ENCODE measurements around the gene CBARP.
"Not testable (repeated sequence)": the region's sequence is repeated elsewhere in the genome, so short reads cannot be mapped to it uniquely, and the experiment has no call there.

Gene CBARP

DNA sequence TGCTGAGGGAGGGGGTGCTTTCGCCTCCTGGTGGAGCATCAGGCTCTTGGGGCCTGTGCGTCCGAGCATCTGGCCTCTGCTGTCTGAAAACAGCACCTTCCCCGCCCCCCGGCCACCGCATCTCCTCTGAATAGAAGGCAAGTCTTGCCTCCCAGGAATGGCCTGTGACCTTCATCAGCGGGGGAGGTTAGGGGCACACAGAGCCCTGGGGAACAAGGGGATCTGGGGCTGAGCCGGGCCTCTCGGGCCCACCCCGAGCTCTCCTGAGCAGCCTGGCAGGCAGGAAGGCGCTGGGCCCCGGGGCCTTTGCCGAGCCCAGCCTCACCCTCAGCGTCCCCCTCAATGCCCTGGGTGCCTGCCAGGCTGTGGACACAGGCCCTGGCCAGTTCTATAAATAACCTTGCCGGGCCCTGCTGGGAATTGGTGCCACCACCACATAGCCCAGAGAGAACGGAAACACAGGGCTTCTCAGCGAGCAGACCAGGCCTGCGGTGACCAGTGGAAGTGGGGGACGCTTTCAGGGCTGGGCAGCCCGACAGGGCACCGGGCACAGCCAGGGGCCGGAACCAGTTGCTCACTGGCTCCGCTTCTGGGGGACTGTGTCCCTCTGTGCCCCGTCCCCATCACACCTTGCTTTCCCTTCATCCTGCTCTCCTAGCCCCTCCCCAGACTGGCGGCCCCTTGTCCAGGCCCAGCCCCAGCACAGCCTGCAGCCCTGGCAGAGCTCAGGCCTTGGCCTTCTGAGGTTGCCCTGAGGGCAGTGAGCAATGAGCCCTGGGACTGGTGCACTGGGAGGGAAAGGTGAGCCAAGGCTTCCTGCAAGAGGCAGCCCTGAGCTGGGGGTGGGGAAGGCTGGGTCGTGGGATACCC lies 22.7 kb downstream of the CBARP start:
- DNase-seq (ENCODE audit: extremely low read depth in 1 of 2, low read depth in 1 of 2), result no peak

DNA sequence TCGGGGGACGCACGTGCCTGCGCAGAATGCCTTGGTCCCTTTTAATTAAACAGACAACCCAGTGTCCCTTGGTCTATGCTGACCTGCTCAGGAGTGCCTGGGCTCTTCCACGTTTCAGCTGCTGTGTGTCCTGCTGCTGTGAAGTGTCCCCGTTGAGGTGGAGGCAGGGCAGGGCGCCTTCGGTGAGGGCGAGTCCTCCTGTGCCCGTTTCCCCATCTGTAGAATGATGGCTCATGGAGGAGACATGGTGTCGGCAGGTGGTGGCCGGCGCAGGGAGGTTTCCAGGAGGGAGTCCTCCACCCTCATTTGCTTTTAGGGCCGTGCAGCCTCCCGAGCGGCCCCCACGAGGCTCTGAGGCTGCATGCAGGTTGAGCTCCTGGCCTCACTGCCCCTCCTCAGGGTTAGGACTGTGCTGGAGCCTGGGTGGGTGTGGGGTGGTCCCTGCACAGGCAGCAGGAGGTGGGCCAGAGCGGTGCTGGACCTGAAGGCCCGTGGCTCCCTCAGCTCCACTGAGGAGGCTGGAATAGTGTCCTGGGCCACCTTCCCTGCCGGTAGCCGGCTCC lies 23.4 kb downstream of the CBARP start:
- no peak for DNase-seq (ENCODE audit: extremely low read depth in 1 of 2, low read depth in 1 of 2)

- no peak for DNase-seq (ENCODE audit: extremely low read depth in 1 of 2, low read depth in 1 of 2)
Observed at GRCh38 chr19:1213391-1214286, 24.2 kb downstream of the CBARP start.

DNA sequence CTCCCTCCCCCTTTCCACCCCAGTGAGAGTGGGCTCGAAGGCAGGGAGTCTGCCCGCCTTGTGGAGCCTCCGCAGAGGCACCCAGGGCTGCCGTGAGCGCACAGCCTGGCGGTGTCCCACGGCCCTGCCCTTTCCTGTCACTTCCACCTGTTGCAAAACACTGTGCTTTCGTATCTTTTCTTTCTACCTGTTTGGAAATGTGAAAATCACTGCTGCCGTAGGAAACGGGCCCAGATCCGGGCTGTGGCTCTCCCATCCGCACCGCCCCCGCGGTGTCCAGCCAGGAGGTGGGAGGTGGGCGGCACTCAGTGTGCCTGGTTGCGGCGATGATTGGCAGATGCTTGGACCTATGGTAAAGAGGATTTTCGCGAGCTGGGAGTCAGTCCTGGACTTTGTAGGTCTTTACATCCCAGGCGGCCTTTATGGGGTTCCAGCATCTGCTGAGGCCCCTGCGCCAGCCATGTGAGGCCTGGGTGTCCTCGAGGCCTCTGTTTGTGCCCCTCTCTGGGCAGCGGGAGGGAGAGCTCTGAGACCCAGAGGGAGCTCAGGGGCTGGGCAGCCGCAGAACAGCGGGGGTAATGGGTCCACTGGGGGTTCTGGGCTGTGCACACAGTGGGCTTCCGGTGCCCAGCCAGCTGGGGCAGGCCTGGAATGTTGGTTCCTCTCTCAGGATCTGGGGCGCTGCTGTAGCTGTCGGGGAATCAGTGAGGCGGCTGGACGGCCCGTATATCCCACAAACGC lies 26.1 kb downstream of the CBARP start:
- DNase-seq (ENCODE audit: extremely low read depth in 1 of 2, low read depth in 1 of 2), result no peak

DNA sequence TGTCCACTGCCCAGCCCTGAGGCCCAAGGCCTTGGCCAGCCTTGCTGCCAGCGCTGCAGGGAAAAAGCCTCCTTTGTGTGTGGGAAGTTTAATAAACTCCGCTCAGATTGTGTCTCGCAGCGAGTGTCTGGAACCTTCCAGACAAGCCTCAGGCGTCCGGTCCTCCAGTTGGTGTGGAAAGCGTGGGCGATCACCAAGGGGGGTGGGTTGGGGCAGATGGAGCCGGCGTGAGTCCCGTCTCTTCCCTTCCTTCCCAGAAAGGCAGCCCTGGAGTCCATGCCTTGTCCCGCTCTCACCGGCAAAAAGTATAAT lies 27.6 kb downstream of the CBARP start:
- DNase-seq (ENCODE audit: extremely low read depth in 1 of 2, low read depth in 1 of 2), result no peak

DNA sequence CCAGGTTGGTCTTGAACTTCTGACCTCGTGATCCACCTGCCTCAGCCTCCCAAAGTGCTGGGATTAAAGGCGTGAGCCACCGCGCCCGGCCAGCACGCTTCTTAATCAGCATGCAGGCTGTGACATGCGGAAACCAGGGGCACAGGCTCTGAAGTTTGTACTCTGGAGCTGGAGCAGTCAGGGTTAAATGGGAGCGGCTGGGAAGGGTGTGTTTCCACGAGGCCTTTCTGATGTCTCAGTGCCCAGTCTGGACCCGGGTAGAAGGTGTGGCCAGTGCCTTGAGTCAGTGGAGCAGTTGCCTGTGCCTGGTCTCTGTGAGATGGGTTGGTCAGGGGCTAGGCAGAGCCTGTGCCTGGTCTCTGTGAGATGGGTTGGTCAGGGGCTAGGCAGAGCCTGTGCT lies 29.0 kb downstream of the CBARP start:
- not testable (repeated sequence) for DNase-seq (ENCODE audit: extremely low read depth in 1 of 2, low read depth in 1 of 2)

GRCh38 chr19:1206864-1207450 lies 30.8 kb downstream of the CBARP start:
- DNase-seq (ENCODE audit: extremely low read depth in 1 of 2, low read depth in 1 of 2), result no peak

DNA sequence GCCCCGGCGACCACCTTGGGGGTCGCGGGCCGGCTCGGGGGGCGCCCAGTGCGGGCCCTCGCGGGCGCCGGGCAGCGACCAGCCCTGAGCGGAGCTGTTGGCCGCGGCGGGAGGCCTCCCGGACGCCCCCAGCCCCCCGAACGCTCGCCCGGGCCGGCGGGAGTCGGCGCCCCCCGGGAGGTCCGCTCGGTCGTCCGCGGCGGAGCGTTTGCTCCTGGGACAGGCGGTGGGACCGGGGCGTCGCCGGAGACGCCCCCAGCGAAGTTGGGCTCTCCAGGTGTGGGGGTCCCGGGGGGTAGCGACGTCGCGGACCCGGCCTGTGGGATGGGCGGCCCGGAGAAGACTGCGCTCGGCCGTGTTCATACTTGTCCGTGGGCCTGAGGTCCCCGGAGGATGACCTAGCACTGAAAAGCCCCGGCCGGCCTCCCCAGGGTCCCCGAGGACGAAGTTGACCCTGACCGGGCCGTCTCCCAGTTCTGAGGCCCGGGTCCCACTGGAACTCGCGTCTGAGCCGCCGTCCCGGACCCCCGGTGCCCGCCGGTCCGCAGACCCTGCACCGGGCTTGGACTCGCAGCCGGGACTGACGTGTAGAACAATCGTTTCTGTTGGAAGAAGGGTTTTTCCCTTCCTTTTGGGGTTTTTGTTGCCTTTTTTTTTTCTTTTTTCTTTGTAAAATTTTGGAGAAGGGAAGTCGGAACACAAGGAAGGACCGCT lies 31.5 kb downstream of the CBARP start:
- no peak for DNase-seq (ENCODE audit: extremely low read depth in 1 of 2, low read depth in 1 of 2)

GRCh38 chr19:1205114-1206099 lies 32.4 kb downstream of the CBARP start, which contains the start of gene STK11:
STK11 (plus strand) TSS chr19:1205778; CDS start chr19:1206914, 1,136 bp downstream.
- DNase-seq (ENCODE audit: extremely low read depth in 1 of 2, low read depth in 1 of 2), result peak; percentile 97 to 99

GRCh38 chr19:1200614-1201013 lies 37.2 kb downstream of the CBARP start:
- not testable (repeated sequence) for DNase-seq (ENCODE audit: extremely low read depth in 1 of 2, low read depth in 1 of 2)

DNA sequence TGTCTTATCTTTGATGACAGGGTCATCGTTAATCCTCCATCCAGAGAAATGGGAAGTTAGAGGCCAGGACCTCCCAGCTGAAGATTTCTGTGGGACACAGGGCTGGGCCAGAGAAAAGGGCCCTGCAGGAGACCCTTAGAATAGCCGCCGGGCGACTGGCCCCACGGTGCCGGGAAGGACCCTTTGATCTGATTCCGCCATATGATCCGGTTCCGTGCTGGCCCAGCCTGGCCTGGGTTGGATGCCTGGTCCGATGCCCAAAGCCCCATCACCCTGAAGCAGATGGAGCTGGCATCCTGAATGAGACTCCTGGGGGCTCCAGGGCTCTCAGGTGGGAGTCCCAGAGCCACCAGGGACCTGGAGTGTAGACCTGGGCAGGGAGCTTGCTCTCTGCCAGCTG lies 38.3 kb downstream of the CBARP start:
- DNase-seq (ENCODE audit: extremely low read depth in 1 of 2, low read depth in 1 of 2), result no peak

DNA sequence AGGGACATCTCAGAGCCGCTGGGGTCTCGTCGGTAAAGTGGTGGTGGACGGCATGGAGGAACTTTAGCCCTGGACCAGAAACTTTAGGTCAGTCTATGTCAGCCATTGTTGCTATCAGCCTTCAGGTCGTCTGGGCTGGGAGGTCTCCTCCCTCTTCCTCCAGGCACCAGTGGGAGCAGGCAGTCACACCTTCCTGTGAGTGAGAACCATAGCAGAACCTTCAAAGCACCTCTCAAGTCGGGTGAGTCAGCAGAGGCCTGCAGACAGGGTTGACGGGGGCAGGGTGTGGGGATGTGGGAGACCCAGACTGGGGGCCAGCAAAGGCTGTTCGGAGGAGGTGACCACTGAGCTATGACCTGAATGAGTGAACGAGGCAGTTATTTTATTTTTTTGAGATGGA lies 48.4 kb downstream of the CBARP start:
- no peak for DNase-seq (ENCODE audit: extremely low read depth in 1 of 2, low read depth in 1 of 2)

DNA sequence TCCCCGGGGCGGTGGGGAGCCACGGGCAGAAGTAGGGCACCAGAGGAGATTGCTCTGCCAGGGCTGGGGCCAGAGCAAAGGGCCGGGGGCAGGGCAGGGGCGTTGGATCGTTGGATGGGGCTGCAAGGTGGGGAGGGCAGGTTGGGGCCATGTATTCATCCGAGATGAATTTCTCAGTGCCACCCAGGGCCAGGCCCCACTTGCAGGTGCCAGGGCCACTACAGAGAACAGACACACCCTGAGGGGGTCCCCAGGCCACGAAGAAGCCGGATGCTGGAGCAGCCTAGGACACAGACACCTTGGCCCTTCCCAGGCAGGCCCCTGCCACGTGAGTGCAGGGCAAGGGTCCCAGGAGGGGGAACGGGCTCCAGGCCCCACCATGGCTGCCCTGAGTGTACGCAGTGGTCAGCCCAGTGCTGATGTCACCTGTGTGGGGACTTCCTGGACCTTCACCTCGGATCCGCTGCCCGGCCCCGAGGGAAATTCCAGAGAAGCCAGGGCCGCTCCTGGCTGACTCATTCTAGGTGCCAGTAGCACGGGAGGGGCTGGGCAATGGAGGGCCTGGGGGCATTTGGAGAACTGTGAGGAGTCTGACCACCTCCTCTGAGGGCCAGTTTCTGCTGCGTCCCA lies 54.1 kb downstream of the CBARP start:
- no peak for DNase-seq (ENCODE audit: extremely low read depth in 1 of 2, low read depth in 1 of 2)

GRCh38 chr19:1182727-1183126 lies 55.1 kb downstream of the CBARP start:
- no peak for DNase-seq (ENCODE audit: extremely low read depth in 1 of 2, low read depth in 1 of 2)

DNA sequence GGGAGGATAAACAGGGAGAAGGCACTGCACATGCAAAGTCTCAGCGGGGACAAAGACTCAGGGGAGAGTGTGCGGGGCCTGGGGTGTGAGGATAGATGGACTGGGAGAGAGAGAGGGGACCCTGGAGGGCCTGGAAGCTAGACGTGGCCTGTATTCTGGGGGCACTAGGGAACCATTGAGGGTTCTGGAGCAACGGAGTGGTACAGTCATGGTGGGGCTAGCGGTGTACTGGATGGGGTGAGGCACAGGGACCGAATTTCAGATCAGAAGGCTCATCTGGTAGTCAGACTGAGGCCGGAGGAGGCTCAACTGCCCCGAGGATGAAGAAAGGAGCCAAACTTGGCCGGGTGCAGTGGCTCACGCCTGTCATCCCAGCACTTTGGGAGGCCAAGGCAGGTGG lies 55.7 kb downstream of the CBARP start:
- no peak for DNase-seq (ENCODE audit: extremely low read depth in 1 of 2, low read depth in 1 of 2)

- DNase-seq (ENCODE audit: extremely low read depth in 1 of 2, low read depth in 1 of 2), result no peak
Observed at GRCh38 chr19:1181606-1182005, 56.2 kb downstream of the CBARP start.

All from activated CD8-positive, alpha-beta memory T cell treated with anti-CD3 and anti-CD28 coated beads for 1 hour (primary cell).